HG02759 (cell line): ENCODE measurements around the gene ERG28.
"Not testable (repeated sequence)": the region's sequence is repeated elsewhere in the genome, so short reads cannot be mapped to it uniquely, and the experiment has no call there.

Experiments used
- ATAC-seq: cut with Tn5 transposase; IDR thresholded peaks from one replicate; pipeline ENCODE4 v1.9.1; 2021; ENCODE audit warnings: mild to moderate bottlenecking, moderate library complexity; ENCODE audit not compliant: unreplicated experiment

ERG28 gene

DNA sequence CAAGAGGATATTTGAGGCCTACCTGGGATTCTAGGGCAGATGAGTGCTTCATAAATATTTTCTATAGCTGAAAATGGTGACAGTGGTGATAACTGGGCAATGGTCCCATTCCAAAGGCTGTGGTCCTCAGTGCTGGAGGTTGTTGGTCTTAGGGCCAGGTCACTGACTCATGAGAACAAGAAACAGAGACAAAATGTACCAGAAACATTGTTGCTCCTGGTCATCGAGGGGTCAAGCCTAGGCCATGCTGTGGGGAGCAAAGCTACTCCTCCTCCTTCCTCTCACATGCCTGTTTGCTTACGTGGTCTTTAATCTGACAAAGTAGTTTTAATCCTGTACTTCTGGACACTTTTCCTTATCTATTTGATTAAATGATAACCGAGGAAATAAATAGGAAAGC, 33.8 kb downstream of the ERG28 start:
- ATAC-seq: no peak

DNA sequence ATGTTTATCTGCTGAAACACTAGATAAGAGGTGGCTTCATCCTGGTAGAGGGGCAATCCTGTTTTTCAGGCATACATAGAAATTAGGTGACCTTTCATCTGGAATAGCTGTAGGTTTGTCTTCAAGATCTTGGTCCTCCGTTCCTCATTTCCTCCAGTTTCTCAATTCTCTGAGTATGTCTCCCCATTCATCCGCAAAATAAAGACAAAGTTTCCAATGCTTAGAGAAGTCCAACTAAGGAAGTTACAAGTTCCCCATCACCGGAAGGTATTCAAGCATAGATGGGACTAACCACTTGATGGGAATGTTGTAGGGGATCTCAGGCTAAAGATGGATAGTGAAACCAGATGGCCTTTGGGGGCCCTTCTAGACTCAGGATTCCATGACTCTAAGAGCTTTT, 34.3 kb downstream of the ERG28 start:
- ATAC-seq: no peak

DNA sequence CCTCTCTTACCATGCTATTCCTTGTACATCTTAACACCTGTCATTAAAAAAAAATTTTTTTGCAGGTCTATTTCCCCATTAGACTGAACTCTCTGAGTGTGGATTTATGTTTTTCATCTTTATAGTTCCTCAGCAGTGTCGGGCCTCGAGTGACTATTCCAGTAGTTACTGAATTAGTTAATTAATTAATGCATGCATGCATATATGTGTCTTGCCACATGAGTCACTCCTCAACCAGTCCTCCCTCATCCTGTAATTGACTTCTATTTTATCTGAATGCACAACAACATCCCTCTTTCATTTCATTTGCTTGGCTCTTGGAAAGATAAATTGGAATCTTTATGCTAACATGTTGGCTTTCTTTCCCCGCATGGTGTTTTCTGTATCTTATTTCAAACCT, 35.6 kb downstream of the ERG28 start:
- ATAC-seq: no peak

DNA sequence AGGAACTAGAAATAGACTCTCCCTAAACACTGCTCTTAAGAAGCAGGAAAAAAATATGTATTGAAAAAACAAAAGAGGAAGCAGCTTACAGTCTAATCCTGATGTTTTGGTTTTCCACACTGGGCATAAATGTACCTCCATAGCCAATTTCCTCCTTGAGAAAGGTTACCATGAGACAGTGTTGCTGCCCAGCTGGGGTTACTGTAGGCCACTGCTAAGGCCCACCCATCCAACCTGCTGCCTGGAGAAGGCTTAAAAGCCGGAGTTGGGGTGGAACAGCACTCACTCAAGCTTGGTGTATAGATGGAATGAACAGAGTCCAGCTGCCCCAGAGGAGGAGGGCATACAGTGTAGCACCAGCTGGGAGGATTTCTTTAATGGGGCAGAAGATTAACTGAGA, 41.1 kb downstream of the ERG28 start:
- ATAC-seq: no peak

DNA sequence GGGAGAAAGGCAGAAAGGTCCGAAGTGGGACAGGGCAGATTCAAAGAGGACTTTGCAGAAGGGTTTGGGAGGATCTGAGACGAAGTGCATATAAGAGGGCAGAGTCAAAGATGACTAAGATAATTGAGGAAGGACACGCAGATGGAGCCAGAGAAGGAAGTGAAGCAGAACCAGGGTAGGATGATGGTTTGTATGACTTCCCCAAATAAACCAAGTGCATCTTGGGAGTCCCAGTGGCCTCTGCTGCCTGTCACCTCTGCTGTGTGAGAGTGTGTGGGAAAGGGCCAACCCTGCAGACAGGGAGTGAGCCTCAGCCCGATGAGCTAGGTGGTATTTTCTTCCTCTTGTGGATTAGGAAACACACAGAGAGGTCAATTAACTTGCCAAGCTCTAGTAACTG, 45.5 kb downstream of the ERG28 start:
- no peak for ATAC-seq

DNA sequence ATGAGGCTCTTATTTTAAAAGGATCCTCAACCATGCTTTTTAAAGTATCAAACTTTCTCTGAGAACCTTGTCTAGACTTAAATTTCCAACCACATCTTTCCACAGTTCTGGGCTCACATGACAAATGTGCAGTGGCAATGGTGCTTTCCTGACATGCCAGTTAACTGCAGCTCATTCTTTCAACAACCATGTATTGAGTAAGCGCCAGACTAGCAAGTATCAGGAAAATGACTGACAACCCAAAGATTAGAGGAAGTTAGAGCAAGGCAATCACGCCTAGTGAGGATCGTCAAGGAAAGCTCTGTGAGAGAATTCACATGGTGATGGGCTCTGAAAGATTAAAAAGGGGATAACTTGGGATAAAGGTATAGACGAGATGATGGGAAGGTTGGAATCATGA, 46.5 kb downstream of the ERG28 start:
- no peak for ATAC-seq

DNA sequence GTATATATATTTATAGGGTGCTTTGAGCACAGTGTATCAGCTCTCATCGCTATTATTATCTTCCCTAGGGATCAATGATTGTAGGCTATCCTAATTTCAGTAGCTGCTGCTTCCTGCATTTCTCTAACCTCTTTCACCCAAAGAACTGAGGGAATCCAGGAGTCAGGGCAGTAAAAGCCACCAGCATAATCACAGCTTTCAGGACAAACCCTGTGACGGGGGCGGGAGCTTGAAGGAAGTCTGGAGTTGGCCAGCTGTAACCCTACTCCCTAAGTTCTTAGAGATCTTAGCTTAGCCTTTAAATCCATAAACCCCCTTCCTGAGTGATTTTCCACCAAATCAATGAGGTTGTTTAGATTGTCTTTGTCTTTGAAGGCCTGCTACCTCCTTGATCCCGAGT, 48.5 kb downstream of the ERG28 start:
- ATAC-seq: no peak

DNA sequence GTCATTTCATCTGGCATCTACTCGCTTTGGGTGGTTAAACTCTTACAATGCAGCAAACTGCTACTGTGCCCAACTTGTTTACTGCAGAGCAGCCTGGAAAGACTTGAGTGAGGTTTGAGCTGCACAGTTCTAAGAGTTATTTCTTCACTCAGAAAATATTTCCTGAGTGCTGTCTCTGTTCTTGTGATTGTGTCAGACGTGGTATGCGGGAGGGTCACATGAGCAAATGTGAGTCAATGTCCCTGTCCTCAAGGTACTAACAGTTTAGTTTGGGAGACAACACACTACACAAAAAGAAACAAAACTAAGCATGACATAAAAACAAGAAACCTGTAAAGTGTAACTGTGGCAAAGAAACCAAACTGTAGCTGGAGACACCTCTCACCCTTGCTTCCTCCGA, 49.8 kb downstream of the ERG28 start:
- no peak for ATAC-seq

DNA sequence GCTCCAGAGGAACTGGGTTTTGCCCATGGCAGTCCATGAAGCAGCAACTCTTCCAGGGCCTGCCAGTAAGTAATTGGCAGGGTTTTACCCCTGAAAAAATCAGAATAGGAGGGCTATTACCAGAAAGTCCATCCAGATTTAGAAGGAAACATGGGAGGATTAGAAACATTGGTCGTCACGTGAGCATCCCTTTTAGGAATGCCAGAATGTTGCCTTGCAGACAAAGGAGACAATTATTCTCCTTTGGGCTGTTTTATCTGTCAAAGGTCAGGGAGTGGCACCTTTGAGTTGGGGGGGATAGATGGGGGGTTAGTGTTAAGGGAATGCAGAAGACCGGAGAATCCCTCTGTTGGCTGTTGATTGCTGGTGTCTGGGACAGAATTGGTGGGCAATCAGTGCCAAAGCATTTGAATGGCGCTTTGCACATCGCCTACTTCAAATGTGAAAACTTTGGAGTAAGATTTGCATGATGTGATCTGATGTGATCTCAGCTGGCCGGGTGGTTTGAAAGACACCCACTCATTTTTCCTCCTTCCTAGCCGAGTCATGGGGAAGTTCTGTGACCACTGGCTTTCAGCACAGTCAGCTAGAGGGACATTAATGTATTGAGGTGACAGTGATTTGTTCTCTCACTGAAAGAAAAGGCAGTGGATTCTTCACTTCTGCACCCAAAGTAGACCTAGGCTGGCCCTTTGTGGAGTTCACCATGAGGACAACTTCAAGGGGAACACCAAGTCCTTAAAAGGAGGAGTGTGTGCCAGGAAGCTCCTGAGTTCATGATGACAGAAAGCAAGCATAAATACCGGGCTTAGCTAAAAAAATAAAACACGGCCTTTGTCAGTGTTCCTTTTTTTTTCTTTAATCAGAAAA, 50.8 kb downstream of the ERG28 start:
- no peak for ATAC-seq

DNA sequence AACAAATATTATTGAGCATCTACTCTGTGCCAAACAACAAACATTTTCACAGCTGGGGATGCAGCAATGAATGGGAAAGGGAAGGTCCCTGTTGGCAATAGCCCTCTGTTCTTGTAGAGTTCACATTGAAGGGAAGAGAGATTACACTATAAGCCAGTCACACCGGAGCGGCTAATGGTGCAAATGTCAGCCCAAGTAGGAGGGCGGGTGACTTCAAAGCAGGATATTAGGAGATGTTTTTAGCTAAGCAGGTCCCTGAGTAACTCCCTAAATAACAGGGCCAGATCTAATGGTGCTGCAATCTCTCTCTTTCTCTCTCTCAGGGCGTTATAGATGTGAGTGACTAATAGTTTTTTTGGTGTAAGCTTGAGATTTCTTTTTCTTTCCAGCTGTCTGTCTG, 51.6 kb downstream of the ERG28 start:
- no peak for ATAC-seq

DNA sequence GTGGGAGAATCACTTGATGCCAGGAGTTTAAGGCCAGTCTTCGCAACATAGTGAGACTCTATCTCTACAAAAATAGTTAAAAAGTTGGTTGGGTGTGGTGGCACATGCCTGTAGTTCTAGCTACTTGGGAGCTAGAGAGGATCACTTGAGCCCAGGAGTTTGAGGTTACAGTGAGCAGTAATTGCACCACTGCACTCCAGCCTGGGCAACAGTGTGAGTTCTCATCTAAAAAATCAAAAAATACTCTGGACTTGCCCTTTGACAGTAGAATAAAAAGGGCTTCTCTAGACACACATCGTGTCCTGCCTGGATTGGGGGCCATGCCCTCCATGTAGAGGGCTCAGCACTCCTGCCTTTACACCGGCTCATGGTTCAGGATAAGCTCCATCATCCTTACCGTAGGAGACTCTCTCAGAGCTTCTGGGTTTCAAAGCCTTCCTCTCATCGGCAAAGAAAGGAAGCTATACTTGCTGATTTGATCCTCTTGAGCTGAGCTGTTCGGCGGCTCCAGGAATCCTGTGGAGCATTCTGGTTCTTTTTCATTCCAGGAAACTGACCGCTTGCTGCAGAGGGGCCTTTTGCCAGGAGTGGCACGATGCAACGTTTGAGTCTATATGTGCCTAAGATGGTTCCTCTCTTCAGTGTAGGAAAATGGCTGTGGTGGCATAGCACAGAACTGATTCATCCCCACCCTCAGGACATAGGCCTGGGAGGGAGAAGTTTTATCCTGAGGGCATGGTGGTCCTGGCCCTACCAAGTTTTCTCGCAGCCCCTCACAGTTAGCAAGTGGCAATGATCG, 52.6 kb downstream of the ERG28 start:
- no peak for ATAC-seq

DNA sequence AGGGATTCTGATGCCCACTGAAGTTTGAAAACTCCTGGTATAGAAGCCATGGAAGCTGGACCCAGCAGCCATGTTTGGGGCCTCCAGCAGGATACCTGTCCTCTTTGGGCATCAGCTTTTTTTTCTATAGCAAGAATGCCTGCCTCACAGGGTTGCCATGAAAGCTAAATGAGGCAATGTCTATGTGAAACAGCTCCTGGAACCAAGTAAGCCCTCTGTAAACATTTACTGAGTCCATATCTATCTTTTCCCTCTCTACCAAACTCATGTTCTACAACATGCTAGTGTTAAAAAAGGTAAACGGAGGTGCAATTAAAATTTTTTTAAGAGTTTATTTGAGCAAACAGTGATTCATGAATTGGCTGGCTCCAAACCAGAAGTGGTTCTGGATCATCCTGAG, 53.6 kb downstream of the ERG28 start:
- no peak for ATAC-seq

DNA sequence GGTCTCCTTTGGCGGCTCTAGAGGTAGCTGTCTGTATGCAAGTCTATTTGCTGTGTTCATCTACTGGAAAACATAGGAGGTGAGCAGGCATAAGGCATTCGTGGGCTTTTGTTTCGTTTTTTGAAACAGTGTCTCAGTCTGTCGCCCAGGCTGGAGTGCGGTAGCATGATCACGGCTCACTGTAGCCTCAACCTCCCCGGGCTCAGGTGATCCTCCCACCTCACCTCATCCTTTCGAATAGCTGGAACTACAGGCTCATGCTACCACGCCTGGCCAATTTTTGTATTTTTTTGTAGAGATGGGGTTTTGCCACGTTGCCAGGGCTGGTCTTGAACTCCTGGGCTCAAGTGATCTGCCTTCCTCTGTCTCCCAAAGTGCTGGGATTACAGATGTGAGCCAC, 54.8 kb downstream of the ERG28 start:
- ATAC-seq: no peak

DNA sequence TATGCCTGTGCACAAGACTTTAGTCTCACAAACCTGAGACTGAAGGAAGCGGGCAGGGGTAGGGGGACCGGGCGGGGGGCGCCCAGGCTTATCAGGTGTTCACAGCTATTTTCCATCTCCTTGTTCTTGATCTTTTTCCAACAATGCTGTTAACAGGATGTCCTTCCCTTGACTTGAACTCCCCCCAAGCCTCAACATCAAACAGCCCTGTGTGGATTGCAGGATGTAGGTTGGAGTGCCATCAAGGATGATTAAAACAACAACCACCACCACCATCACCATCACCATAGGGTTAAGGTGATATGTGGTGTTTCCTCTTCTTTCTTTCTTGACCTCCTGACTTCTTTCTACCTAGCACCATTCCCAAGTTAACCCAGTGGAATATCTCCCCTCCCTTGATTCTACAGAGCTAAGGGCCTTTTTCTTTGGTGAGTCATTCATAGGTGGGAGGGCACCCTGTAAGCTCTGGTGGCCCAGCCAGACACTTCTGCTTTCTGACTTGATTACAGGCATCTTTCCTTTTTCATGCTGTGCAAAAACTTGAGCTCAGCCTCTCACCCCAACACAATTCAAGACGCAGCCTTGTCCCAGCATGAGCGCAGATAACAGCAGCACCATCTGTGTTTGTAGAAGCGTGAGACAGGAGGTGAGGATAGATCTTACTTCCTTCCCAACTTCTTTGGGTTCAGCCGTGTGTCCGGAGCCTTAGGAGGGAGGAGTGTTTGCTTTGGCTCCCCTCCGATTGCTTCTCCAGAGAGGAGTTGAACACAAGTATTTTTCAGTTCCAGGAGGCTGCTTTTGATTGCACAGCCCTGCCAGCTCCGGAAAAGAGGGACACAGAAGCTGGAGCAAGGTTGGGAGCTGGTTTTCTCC, 55.5 kb downstream of the ERG28 start:
- ATAC-seq: no peak

DNA sequence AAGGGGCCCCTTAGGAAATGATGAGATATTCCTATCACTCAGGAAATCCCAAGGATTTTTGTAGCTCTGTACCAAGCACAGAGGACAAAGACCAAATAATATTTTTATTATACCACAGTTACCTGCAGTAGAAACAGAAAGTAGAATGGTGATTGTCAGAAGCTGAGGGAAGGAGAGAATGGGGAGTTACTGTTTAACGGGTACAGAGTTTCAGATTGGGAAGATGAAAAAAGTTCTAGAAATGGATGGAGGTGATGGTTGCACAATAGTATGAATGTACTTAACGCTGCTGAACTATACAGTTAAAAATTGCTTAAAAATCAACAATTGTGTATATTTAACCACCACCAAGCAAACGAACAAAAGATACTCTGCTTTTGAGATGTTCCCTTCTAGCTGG, 58.2 kb downstream of the ERG28 start:
- no peak for ATAC-seq

DNA sequence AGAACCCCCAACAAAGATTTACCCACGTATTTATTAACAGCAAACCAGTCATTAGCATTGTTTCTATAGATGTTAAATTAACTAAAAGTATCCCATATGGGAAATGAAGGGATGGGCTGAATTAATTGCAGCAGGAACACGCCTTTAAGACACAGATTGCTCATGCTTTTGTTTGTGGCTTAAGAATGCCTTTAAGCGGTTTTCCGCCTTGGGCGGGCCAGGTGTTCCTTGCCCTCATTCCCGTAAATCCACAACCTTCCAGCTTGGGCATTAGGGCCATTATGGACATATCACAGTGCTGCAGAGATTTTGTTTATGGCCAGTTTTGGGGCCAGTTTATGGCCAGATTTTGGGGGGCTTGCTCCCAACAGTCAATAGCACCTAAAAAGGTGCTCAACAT, 59.6 kb downstream of the ERG28 start:
- ATAC-seq: not testable (repeated sequence)

DNA sequence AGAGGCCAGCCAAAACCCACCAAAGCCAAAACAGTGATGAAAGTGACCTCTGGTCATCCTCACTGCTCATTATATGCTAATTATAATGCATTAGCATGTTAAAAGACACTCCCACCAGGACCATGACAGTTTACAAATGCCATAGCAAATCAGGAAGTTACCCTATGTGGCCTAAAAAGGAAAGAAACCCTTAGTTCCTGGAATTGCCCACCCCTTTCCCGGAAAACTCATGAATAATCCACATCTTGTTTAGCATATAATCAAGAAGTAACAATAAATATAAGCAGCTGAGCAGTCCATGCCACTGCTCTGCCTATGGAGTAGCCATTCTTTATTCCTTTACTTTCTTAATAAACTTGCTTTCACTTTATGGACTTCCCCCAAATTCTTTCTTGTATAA, 60.6 kb downstream of the ERG28 start:
- ATAC-seq: not testable (repeated sequence)
